Spinal cord (tissue), 10 donors: ENCODE data around the gene LRRC8D. TPM values are rescaled to one million over a fixed set of nuclear protein-coding genes. Genes with fewer than 3 reads are reported as not detected.

ENCODE experiments used
- DNase-seq, 6 donors: peaks; one replicate each; pipeline versions ENCODE4 v3.0.0 to v3.0.0-alpha.2; 2013 to 2015; ENCODE audit warnings: low spot score in 6 of 6, low read depth in 4 of 6
- H3K27ac ChIP-seq: one replicate; pipeline ENCODE4 v1.5.1; 2013; ENCODE audit warnings: low read depth, low read length, control low read depth
- H3K27me3 ChIP-seq: one replicate; pipeline ENCODE4 v1.6.1; 2013; ENCODE audit warnings: low read length; ENCODE audit not compliant: control insufficient read depth, insufficient read depth
- H3K36me3 ChIP-seq: one replicate; pipeline ENCODE4 v1.6.1; 2013; ENCODE audit warnings: low read length; ENCODE audit not compliant: control insufficient read depth, insufficient read depth
- H3K4me1 ChIP-seq: one replicate; pipeline ENCODE4 v1.6.1; 2013; ENCODE audit warnings: low read length; ENCODE audit not compliant: control insufficient read depth, insufficient read depth
- H3K4me3 ChIP-seq: one replicate; pipeline ENCODE4 v1.5.1; 2013; ENCODE audit warnings: low read depth, low read length, control low read depth
- H3K9me3 ChIP-seq: one replicate; pipeline ENCODE4 v1.6.1; 2013; ENCODE audit warnings: low read length; ENCODE audit not compliant: control insufficient read depth, insufficient read depth
- WGBS: methylation state at CpG from one replicate; pipeline ENCODE4 v1.1.5; 2013; ENCODE audit warnings: missing lambda C conversion rate; ENCODE audit not compliant: insufficient coverage; 5-methylcytosine and 5-hydroxymethylcytosine counted together
- polyA plus RNA-seq, 2 donors: library from polyadenylated mRNA; unstranded; fragments of 120-200 nt; gene quantifications; one replicate each; pipeline ENCODE4 v1.2.1, GENCODE V29; 2013; ENCODE audit not compliant: insufficient read length in 2 of 2
- total RNA-seq, 2 donors: library from RNA; depleted of rRNA in 1 of 2; stranded (reverse); fragments of 120-200 nt in 1 of 2; fragments of >200 nt in 1 of 2; gene quantifications; one replicate each; pipeline versions ENCODE4 v1.2.3 to v1.2.4, GENCODE V29; 2013 to 2014
- donor health status: healthy.

LRRC8D gene
- total and polyA plus RNA-seq, 4 donors, result 29.3 to 49.2 (median 45.2) TPM

DNA sequence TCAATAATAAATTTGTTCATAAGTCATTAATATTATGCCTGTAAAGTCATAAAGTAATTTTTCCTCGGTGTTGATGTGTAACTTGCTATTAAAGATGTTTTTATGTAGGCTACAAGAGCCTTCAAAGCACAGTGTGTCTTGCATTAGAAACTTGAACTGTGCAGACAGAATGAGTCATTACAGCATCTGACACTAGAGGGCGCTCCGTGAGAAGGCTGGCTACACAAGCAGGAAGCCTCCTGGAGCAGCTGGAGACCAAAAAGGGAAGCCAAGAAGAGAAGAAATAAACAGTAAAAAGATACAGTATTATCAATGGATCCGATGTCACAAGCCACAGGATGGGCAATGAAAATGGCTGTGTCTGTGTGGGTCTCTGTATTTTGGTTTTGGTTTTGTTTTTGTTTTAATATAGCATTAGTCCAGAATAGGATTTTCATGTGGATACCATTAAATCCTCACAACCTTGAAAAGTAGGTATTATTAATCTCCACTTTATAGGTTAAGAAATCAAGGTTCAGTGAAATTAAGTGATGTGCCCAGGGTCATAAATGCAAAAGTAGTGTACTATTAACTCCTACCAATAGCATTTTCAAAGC lies 16.1 kb upstream of the LRRC8D start:
- Histone ChIP-seq H3K36me3 (no peaks in the 10 kb centered on the region), H3K9me3 (no peaks in the 10 kb centered on the region), H3K4me3 (no peak overlapping the region), H3K27me3 (no peaks in the 10 kb centered on the region), H3K27ac (no peak overlapping the region), H3K4me1 (peaks cover 9% of the 10 kb centered on the region)
- no CpG with 5 or more reads among the region's 4 CpGs for WGBS
- peak; percentile 71 to 96 (median 80) for DNase-seq

DNA sequence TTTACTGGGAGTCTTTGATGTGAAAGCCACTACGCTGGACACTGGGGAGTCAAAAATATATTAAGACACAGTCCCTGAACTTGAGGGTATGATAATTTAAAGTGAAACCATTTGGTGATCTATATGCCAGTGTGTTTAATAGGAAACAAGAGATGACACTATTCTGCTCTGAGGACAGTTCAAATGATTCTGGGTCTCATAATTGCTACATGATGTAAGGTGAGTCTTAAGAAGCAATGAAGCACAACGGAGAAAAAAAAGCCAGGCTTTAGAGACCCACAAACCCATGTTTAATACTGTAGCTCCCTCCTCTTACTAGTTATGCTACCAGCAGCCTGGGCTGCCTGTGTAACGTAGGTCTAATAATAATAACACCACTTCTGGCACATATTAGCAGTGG lies 14.2 kb upstream of the LRRC8D start:
- Histone ChIP-seq H3K27me3 (no peaks in the 10 kb centered on the region), H3K36me3 (no peaks in the 10 kb centered on the region), H3K4me3 (no peak overlapping the region), H3K9me3 (no peaks in the 10 kb centered on the region), H3K4me1 (peaks cover 9% of the 10 kb centered on the region), H3K27ac (no peak overlapping the region)
- DNase-seq, result no peak
- WGBS, result 100% methylated on average over 1 of the region's 3 CpGs

DNA sequence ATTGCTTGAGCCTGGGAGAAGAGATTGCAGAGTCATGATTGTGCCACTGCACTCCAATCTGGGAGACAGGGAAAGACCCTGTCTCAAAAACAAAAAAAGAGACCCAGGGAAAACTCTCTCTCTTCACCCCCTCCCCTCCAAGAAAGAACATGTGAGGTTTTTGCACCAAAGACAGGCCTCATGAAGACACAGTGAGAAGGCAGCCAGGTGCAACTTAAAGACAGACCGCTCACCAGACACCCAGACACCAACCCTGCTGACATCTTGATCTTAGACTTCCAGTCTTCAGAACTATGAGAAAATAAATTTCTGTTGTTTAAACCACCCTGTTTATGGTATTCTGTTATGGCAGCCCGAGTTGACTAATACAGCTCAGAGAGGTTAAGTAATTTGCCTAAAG lies 13.3 kb upstream of the LRRC8D start:
- no peak for DNase-seq
- Histone ChIP-seq H3K36me3 (no peaks in the 10 kb centered on the region), H3K27ac (no peak overlapping the region), H3K4me3 (no peak overlapping the region), H3K4me1 (peaks cover under 1% of the 10 kb centered on the region), H3K9me3 (no peaks in the 10 kb centered on the region), H3K27me3 (no peaks in the 10 kb centered on the region)
- no CpG with 5 or more reads among the region's 2 CpGs for WGBS

DNA sequence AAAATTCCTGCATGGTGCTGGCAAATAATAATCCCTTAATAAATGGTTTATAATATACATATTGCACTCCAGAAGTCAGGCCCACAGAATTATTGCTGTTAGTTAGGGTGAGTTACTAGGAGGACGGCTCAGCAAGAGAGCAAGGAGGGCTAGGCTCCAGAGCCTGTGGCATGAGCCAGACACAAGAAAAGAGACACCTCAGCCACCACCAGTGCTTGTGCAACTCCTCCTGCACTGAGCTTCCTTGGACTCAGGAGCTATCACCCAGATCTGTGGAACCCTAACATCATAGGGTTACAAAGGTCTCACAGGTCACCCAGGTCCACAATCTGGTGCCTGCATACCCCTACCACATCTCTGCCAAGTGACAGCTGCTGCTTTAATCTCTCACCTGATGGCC lies 12.8 kb upstream of the LRRC8D start:
- WGBS, result no CpG with 5 or more reads among the region's 1 CpG
- no peaks in the 10 kb centered on the region for H3K36me3 ChIP-seq
- H3K4me1 ChIP-seq, result no peaks in the 10 kb centered on the region
- no peak overlapping the region for H3K4me3 ChIP-seq
- no peak for DNase-seq
- no peak overlapping the region for H3K27ac ChIP-seq
- no peaks in the 10 kb centered on the region for H3K9me3 ChIP-seq
- H3K27me3 ChIP-seq, result no peaks in the 10 kb centered on the region

DNA sequence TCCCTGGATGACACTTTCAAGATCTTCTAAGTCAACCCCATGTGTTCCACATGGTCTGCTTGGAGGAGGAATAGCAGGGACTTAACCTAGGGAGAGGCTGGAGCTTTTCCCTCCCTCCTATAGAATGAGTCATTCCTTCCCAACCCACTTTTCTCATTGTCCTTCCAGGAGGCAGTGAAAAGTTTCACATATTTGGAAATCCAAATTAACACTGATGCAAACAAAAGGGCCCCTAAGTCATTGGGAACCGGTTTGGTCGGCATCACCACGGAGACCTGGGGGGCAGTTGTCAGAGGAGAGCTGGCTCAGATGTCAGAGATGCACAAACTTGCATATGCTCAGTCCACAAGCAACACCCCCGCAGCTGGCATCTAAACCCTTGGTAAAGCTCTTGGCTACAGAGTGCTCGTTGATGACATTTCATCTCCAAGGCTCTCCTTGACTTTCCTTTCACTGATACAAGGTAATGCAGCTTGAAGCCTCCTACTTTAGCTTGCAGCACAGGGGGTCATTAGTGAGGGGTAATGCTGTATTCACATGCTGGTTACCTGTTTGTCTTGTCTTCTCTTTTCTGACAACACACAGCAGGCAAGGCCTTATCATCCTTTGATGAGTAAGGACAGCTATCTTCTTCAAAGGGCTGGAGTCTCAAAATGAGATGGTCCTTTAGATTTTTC lies 12.3 kb upstream of the LRRC8D start:
- no peaks in the 10 kb centered on the region for H3K36me3 ChIP-seq
- no peak for DNase-seq

DNA sequence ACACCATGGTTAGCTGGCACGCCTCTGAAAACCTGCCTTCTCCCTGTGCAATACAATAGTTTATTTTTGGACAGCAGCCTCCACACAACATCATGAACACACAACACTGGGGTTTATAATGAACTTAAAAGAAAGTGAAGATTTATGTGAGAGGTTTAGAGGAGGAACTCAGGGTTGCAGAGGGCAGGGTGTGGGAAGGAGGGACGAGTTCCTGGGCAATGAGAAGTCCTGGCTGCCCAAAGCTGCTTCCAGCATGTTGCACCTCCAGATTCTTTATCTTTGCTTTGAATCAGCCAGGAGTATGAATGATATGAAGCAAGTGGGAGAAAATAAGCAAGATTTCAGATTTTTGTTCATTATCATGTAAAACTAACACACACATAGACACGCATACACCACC lies 11.3 kb upstream of the LRRC8D start:
- 69% methylated on average over 2 of the region's 3 CpGs for WGBS
- no peak overlapping the region for H3K27ac ChIP-seq
- H3K4me3 ChIP-seq, result no peak overlapping the region
- DNase-seq, result no peak
- no peaks in the 10 kb centered on the region for H3K9me3 ChIP-seq
- H3K4me1 ChIP-seq, result no peaks in the 10 kb centered on the region
- no peaks in the 10 kb centered on the region for H3K36me3 ChIP-seq
- H3K27me3 ChIP-seq, result no peaks in the 10 kb centered on the region

More for the DNA sequence above, 12.3 kb upstream of the LRRC8D start:
- Histone ChIP-seq H3K27ac (no peak overlapping the region), H3K9me3 (no peaks in the 10 kb centered on the region), H3K4me1 (no peaks in the 10 kb centered on the region), H3K4me3 (no peak overlapping the region), H3K27me3 (no peaks in the 10 kb centered on the region)
- WGBS, result 46% methylated on average over 2 of the region's 5 CpGs

DNA sequence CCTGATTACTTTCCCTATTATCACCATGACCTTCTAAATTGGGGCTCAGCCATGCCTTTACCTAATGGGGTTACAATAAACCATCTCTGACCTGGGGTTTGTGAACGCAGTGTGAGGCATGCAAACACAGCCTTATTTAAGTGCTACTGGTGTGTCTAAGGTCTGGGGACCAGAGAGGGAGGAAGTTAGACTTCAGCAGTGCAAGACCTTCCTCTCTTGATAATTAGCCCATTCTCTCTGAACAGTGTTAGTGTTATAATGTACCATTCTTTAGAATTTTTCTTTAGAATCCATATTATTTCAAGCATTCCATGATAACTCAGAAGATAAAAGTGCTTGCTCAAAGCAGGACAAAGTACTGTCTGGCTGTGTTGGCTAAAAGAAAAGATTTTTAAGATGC lies 10.5 kb upstream of the LRRC8D start:
- Histone ChIP-seq H3K9me3 (no peaks in the 10 kb centered on the region), H3K4me3 (no peak overlapping the region), H3K36me3 (no peaks in the 10 kb centered on the region), H3K4me1 (no peaks in the 10 kb centered on the region), H3K27me3 (no peaks in the 10 kb centered on the region), H3K27ac (no peak overlapping the region)
- no peak for DNase-seq
- WGBS, result 60% methylated on average over 1 of the region's 1 CpG

DNA sequence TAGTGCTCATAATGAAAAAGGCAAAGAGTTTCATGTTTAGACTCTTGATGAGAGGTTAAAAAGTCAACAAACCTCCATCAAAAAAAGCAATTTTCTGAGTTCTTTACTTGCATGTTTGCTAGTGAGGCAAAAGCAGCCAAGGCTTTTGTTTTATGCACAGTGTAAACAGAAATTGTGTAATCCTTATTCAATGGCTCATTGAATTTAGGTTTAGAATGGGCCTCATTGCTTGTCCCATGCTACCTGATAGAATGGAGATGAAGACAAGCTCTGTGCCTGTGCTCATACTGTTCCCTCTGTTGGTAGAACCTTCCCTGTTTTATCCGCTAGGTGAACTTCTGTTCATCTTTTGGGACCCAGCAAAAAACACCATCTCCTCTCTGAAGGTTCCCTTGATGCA lies 10.0 kb upstream of the LRRC8D start:
- Histone ChIP-seq H3K9me3 (no peaks in the 10 kb centered on the region), H3K27ac (no peak overlapping the region), H3K4me3 (no peak overlapping the region), H3K36me3 (no peaks in the 10 kb centered on the region), H3K4me1 (no peaks in the 10 kb centered on the region), H3K27me3 (no peaks in the 10 kb centered on the region)
- 92% methylated on average over 1 of the region's 1 CpG for WGBS
- no peak for DNase-seq

DNA sequence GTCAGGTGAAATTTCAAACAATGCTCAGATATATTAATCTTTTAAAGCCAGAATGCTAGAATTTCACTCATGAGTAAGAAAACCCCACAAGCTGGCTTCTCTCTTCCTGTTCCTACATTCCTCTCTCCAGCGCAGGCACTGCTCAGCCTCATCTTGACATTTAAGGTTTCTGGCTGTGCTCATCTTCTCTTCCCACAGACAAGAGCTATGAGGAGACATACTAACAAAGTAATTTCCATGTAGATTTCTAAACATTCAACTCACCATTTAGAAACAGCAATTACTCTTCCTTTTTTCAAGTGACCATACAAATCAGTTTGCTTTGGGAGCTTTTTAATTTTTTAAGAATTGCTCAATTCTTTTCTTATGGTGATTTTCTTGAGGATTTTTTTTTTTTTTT lies 7.8 kb upstream of the LRRC8D start:
- no peak overlapping the region for H3K27ac ChIP-seq
- H3K4me1 ChIP-seq, result no peaks in the 10 kb centered on the region
- no peak for DNase-seq
- H3K27me3 ChIP-seq, result no peaks in the 10 kb centered on the region
- H3K9me3 ChIP-seq, result no peaks in the 10 kb centered on the region
- no peaks in the 10 kb centered on the region for H3K36me3 ChIP-seq
- H3K4me3 ChIP-seq, result no peak overlapping the region
- WGBS, result 93% methylated on average over 1 of the region's 1 CpG

DNA sequence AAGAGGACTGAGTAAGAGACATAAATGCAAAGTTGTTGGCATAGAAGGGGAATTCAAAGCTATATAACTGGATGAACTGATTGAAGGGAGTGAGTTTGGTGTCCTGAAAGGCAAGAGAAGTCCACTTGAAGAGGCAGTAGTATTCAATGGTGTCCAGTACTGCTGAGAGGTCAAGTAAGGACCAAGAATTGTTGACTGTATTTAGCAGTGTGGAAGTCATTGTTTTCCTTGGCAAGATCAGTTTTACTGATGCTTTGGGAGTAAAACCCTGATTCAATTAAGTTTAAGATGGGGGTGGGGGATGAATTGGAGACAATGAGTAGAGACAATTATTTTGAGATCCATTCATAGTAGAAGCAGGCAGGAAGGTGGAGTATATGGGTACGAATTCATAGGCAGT lies 5.8 kb upstream of the LRRC8D start:
- H3K4me1 ChIP-seq, result peaks cover 4% of the 10 kb centered on the region
- H3K27me3 ChIP-seq, result no peaks in the 10 kb centered on the region
- no peak for DNase-seq
- no peak overlapping the region for H3K4me3 ChIP-seq
- no CpG with 5 or more reads among the region's 1 CpG for WGBS
- no peaks in the 10 kb centered on the region for H3K36me3 ChIP-seq
- H3K9me3 ChIP-seq, result no peaks in the 10 kb centered on the region
- H3K27ac ChIP-seq, result no peak overlapping the region
